Activated CD4-positive, CD25-positive, alpha-beta regulatory T cell (primary cell): ENCODE measurements around the gene RARG.
"Not testable (repeated sequence)": the region's sequence is repeated elsewhere in the genome, so short reads cannot be mapped to it uniquely, and the experiment has no call there.

ENCODE experiments used
- DNase-seq, 4 experiments: peaks; one replicate each; lab custom pipeline; 2025; lab: John Stamatoyannopoulos, UW

Gene RARG

GRCh38 chr12:53190108-53190729 is 41.8 kb downstream of the RARG start:
- DNase-seq: peak in 3 of 4 experiments; percentile 20 to 33 (median 31)

- no peak for DNase-seq
Measured at GRCh38 chr12:53187145-53187899, 44.7 kb downstream of the RARG start.

DNA sequence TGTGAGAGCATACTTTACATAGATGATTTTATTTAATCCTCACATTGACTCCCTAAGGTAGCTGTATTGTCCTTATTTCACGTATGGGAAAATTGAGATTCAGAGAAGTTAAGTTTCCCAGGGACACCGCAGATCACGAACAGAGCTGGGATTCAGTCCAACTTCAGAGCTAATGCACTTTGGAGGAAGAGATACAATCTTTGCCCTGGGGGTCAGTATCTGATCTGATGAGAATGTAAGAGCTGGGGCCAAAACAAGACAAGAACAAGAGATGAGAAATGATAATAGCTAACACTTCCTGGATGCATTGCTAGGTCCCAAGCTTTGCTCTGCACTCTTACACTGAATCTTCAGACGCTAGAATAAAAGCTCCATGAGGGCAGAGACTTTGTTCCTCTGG is 45.3 kb downstream of the RARG start:
- DNase-seq: no peak

DNA sequence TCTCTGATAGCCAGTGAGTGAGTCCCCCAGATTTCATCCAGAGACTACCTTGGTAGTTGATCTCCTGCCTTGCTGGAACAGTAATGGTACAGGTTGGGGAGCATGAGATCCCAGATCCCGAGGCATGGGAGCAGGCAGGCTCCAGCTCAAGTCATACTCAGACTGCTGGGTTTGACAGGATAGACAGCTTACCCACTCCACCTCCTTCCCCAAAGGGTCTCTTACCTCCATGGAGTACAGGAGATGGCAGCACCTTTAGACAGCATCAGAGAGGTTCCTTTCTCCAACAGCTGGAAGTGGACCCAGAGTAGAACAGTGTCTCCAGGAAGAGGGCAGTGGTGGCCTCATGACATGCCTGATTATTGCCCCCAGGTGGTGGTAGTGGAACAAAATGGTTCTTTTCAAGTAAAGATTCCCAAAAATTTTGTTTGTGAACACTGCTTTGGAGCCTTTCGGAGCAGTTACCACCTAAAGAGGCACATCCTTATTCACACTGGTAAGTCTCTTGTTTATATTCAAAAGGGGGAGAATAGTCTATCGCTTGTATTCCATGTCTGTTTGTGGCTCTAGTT is 46.3 kb downstream of the RARG start:
- DNase-seq: no peak

DNA sequence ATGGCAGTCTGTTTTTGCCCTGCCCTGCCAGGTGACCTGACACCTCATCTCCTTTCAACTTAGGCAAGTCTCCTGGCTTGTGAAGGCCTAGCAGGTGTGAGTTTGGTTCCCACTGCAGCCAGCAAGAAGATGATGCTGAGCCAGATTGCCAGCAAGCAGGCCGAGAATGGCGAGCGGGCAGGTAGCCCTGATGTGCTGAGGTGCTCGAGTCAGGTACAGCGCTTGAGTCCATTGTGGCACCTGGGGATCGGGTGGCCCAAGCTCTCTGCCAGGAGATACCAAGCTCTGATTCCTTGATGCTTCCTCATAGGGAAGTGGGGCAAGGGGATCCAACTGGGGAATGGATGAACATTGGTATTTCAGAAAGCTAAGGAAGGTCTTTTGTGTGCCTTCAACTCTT is 47.2 kb downstream of the RARG start:
- no peak for DNase-seq

DNA sequence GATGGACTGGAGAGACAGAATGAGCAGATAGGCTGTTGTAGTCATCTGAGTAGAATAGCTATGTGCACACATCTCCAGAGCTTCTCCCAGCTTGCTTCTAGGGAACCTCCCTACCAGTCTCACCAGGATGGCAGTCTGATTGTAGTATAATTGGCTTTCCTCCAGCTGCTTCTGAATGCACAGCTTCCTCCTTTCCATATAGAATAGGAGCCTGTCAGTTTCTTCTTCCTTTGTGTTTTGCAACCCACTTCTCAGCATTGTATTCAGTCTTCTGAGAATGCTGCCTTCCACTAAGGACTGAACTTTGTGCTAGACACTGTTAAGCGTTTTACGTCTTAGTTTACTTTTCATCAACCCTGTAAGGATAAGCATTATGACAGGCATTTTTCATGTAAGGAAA is 49.1 kb downstream of the RARG start:
- DNase-seq: no peak

GRCh38 chr12:53181935-53182334 is 50.1 kb downstream of the RARG start:
- DNase-seq: no peak

DNA sequence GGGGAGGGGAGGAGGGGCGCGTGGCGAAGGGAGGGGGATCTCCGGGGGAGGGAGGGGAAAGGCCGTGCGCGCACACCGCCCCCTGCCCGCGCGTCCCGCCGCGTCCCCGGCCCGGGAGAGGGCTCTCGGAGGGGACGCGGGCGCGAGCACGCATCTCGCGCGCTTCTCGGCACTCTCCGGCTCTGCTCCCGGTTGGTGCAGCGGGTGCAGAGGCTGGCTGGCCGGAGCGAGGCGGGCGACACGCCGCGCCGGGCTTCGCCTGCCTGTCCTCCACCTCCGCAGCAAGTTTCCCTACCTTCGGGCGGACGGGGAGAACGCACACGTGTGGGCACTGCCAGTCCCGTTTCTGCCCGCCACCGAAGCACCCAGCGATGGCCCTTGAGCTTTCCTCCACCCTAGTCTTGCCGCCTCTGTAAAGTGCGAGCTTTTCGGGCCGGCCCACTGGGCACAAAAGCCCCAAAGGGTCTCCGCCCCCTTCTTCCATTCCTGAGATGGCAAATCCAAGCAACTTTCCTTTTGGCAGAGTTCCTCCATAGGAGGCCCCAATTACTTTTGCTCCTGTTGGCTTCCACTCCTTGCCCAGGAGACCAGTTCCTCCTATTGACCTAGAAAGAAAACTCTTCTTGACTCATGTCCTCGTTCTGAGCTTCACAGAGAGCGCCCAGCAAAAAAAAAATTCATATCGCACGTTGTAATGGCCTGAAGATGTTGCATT is 50.9 kb downstream of the RARG start:
- DNase-seq: peak; percentile 64 to 76 (median 72)

- peak; percentile 92 to 97 (median 96) for DNase-seq
Measured at GRCh38 chr12:53180220-53180930, 51.6 kb downstream of the RARG start, which contains the start of the genes CSAD and ZNF740. Gene CSAD (minus strand): TSS chr12:53180925. CDS start chr12:53173470, 7,455 bp downstream. Gene ZNF740 (plus strand): TSS chr12:53180722. CDS start chr12:53181984, 1,262 bp downstream.

- no peak for DNase-seq
Measured at GRCh38 chr12:53179687-53180219, 52.3 kb downstream of the RARG start.

GRCh38 chr12:53178803-53179202 is 53.2 kb downstream of the RARG start:
- DNase-seq: not testable (repeated sequence)

DNA sequence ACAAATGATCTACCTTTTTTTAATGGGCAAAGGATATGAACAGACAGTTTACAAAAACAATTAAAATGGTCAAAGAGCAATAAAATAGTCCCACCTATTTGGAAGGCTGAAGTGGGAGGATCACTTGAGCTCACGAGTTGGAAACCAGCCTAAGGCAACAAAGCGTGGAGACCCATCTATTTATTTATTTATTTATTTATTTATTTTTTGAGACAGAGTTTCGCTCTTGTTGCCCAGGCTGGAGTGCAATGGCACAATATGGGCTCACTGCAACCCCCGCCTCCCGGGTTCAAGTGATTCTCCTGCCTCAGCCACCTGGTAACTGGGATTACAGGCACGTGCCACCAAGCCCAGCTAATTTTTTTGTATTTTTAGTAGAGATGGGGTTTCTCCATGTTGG is 54.6 kb downstream of the RARG start:
- DNase-seq: not testable (repeated sequence)

- DNase-seq: no peak
Measured at GRCh38 chr12:53176750-53177149, 55.3 kb downstream of the RARG start.

- DNase-seq: no peak
Measured at GRCh38 chr12:53174881-53175491, 57.0 kb downstream of the RARG start.

GRCh38 chr12:53173085-53173715 is 58.8 kb downstream of the RARG start:
- no peak for DNase-seq

DNA sequence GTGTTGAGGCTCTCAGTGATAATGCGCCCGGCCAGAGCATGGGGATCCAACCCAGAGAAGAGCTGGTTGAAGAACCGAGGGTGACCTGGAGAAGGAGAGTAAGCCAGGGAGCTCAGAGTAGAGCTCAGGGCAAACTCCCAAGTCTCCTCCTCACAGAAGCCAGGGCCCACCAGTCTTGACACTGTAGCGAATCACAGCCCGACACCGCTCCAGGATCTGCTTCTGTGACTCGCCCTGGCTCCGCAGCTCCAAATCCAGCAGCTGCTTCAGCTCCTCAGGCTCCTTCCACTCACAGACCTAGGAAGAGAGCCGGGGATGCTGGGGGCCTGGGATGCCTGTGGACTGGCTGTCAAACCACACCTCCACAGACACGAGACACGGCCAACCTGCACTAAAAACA is 59.7 kb downstream of the RARG start:
- DNase-seq: no peak

- no peak for DNase-seq
Measured at GRCh38 chr12:53171725-53172329, 60.2 kb downstream of the RARG start.

DNA sequence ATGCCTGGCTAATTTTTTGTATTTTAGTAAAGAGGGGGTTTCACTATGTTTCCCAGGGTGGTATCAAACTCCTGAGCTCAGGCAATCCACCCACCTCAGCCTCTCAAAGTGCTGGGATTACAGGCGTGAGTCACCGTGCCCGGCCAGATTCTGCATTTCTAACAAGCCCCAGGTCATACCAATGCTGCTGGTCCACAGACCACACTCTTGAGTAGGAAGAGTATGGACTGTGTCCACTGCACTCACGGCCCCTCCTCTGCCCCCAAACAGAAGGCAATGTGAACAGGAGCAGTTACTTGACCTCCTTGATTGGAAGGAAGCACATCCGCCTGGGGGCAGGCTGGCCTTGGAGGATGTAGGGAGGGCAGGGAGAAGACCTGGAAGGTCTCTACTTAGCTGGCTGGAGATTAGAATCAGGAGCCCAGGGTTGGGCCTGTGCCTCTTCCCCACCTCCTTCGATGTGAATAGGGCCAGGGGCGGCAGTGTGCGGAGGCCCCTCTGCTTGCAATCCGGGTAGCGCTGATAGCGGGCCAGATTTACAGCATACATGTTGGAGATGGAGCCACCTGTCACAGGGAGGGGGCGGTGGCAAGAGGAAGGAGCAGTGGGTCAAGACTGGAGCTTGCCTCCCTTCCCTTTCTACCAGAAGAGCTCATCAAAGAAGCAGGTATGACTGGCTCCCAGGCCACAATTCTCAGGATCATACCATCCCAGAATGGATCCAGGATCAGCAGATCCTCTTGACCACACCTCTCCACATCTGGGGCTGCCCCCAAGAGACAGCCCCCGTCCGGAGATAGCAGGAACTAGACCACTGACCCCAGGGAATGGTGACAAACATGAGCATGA is 60.9 kb downstream of the RARG start:
- no peak for DNase-seq

- no peak for DNase-seq
Measured at GRCh38 chr12:53170215-53170614, 61.8 kb downstream of the RARG start.
